ENCODE data around the gene FREM2. TPM values are rescaled to one million over a fixed set of nuclear protein-coding genes. Genes with fewer than 3 reads are reported as not detected.

The FREM2 gene
- total RNA-seq, 4 donors from 2014 or later, result 0.13 to 4.1 (median 0.19) TPM; not detected in 1

DNA sequence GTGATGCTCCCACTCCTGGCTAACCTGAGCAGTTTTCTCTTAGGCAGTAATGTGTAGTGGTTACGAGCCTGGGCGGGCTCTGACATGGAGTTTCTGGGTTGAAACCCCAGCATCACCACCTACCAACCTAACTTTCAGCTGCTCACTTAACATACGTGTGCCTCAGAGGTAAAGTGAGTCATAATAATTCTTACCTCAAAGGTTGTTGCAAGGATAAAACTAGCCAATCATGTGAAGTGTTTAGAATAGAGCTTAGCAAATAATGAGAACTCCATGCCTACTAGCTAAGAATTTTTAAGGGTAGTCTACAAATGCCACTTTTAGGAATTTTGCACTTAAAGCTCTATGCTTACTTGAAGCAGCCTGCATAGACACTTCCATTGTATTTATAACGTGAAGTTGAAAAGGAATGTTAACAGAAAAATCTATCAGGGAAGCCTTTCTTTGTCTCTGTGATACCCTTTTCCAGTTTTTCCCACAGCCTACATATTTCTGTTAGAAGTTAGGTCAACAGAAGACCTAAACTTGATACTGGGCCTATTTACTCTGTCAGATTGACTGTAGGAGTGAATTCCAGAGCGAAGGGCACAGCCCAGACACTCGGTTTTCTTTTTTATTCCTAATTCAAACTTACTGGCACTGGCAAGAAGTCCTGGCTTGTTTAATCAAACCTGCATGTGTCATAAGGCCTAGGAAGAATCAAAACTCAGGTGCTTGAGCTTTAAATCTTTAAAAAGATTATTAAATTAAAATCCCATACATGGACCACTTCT is 90.7 kb downstream of the FREM2 start:
- no peaks in the 10 kb centered on the region for H3K36me3 ChIP-seq
- no peak overlapping the region for H3K27ac ChIP-seq
- DNase-seq, result no peak
- H3K9me3 ChIP-seq, result no peaks in the 10 kb centered on the region
- TF ChIP-seq POLR2A (IDR thresholded peaks at IDR 0.05), result no peak
- TF ChIP-seq, protein P1, sequence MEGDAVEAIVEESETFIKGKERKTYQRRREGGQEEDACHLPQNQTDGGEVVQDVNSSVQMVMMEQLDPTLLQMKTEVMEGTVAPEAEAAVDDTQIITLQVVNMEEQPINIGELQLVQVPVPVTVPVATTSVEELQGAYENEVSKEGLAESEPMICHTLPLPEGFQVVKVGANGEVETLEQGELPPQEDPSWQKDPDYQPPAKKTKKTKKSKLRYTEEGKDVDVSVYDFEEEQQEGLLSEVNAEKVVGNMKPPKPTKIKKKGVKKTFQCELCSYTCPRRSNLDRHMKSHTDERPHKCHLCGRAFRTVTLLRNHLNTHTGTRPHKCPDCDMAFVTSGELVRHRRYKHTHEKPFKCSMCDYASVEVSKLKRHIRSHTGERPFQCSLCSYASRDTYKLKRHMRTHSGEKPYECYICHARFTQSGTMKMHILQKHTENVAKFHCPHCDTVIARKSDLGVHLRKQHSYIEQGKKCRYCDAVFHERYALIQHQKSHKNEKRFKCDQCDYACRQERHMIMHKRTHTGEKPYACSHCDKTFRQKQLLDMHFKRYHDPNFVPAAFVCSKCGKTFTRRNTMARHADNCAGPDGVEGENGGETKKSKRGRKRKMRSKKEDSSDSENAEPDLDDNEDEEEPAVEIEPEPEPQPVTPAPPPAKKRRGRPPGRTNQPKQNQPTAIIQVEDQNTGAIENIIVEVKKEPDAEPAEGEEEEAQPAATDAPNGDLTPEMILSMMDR (IDR thresholded peaks at IDR 0.05), result no peak
- no peak overlapping the region for H3K4me3 ChIP-seq
- H3K27me3 ChIP-seq, result no peaks in the 10 kb centered on the region
- no peaks in the 10 kb centered on the region for H3K4me1 ChIP-seq

DNA sequence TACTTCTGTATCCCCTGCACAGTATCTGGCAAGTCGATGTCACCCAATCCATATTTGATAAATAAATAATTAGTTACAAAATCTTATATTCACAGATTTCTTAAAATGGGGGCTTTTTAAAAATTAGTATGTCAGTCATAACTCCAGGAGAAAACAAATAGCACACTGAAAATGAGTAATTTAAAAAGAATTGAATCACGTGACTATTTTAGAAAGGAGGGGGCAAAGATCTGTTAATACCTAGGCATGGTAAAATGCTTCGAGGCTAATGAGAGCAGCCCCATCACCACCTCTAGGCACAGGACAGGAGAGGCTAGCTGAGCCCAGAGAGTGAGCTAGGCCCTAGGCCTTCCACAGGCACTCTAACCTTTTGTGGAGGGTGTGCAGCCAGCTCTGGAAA is 94.7 kb downstream of the FREM2 start:
- Histone ChIP-seq H3K4me3 (no peak overlapping the region), H3K9me3 (no peaks in the 10 kb centered on the region)
- no peak for DNase-seq

DNA sequence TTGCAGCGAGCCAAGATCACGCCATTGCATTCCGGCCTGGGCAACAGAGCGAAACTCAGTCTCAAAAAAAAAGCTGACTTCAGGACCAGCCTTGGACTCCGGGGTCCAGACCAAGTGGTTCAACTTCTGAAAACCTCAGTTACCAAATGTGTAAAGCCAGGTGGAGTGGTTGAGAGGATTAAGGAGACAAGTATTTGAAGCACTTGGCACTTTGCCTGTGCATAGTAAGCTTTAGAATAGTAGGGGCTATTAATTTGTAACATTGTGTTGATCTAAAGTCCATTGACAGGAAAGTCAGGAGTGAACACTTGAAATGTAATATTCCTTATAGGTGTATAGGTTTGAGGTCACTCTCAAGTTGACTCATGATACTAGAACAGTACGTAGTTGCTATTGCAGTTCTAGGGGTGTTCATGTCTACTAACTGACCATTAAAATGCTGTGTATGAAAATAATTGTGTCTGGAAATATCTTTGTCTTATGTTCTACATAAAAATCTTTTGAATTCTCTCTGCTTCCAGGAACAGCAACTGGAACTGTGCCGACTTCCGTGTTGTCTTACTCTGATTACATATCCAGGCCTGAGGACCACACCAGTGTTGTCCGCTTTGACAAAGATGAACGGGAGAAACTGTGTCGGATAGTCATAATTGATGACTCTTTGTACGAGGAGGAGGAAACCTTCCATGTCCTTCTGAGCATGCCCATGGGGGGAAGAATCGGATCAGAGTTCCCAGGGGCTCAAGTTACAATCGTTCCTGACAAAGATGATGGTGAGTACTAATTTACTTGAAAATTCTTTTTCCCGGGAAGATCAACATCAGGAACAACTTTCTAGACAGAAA is 97.4 kb downstream of the FREM2 start:
- DNase-seq, result no peak
- Histone ChIP-seq H3K4me3 (no peak overlapping the region), H3K4me1 (no peaks in the 10 kb centered on the region), H3K9me3 (no peaks in the 10 kb centered on the region), H3K36me3 (no peaks in the 10 kb centered on the region), H3K27me3 (no peaks in the 10 kb centered on the region), H3K27ac (no peak overlapping the region)
- TF ChIP-seq POLR2A (IDR thresholded peaks at IDR 0.05), result no peak
- TF ChIP-seq, protein P1 (IDR thresholded peaks at IDR 0.05), result no peak

More for the DNA sequence above, 94.7 kb downstream of the FREM2 start:
- no peaks in the 10 kb centered on the region for H3K36me3 ChIP-seq
- TF ChIP-seq, protein P1 (IDR thresholded peaks at IDR 0.05), result no peak
- no peak for TF ChIP-seq POLR2A (IDR thresholded peaks at IDR 0.05)
- no peaks in the 10 kb centered on the region for H3K27me3 ChIP-seq
- H3K4me1 ChIP-seq, result no peaks in the 10 kb centered on the region
- H3K27ac ChIP-seq, result no peak overlapping the region

DNA sequence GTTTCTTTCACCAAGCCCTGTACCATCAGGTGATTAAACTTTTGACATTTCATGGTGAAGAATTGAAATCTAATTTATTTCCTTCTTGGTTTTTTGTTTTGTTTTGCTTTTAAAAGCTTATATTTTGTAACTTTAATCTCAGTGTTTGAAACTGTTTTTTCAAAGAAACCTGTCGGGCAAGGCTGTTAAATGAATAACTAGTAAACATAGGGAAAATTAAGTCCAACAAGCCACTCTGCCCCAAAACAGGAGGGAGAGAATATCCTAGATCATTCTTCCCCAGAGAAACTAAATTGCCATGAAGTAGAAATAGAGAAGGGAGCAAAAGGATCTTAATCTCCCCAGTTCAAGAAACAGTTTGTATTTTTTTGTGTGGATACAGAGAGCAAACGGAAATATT is 98.2 kb downstream of the FREM2 start:
- no peaks in the 10 kb centered on the region for H3K4me1 ChIP-seq
- DNase-seq, result no peak
- H3K27ac ChIP-seq, result no peak overlapping the region
- H3K4me3 ChIP-seq, result no peak overlapping the region
- H3K36me3 ChIP-seq, result no peaks in the 10 kb centered on the region
- H3K27me3 ChIP-seq, result no peaks in the 10 kb centered on the region
- TF ChIP-seq, protein P1 (IDR thresholded peaks at IDR 0.05), result no peak
- TF ChIP-seq POLR2A (IDR thresholded peaks at IDR 0.05), result no peak
- H3K9me3 ChIP-seq, result no peaks in the 10 kb centered on the region

DNA sequence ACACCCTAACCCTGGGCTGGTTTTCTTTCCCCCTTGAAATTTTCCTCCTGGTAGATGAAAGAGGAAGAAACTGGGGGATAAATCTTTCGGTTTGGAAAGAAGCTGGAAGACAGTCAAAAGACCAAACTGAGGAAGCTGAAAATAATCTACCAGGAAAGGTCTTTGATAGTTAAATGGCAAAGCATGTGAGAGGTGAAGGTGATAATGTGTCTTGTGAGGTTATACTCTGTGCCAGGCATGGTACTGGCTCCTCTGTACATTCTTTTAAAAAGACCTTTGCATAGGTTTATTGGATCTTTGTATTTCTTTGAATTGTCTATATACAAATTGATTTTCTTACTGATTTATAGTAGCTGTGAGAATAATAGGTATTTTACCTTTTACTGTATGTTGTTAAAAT is 98.6 kb downstream of the FREM2 start:
- no peak overlapping the region for H3K4me3 ChIP-seq

More for the DNA sequence above, 98.6 kb downstream of the FREM2 start:
- Histone ChIP-seq H3K4me1 (no peaks in the 10 kb centered on the region), H3K27ac (no peak overlapping the region), H3K9me3 (no peaks in the 10 kb centered on the region), H3K27me3 (no peaks in the 10 kb centered on the region), H3K36me3 (no peaks in the 10 kb centered on the region)
- TF ChIP-seq, protein P1 (IDR thresholded peaks at IDR 0.05), result no peak
- no peak for TF ChIP-seq POLR2A (IDR thresholded peaks at IDR 0.05)
- no peak for DNase-seq
